Peyer's patch (tissue), 4 donors: ENCODE results near the gene HLA-G. TPM values are rescaled to one million over a fixed set of nuclear protein-coding genes. Genes with fewer than 3 reads are reported as not detected.
A peak's percentile ranks its signal among the peaks of the same experiment; 100 is the strongest.

Experiments
- DNase-seq, 3 donors: peaks; one replicate each; pipeline ENCODE4 v3.0.0-alpha.2; 2017 to 2019
- H3K27ac ChIP-seq, 4 donors: fragments of 200-600 bp; sonication (generic); one replicate each; pipeline ENCODE4 v1.5.1; 2016 to 2019
- H3K27me3 ChIP-seq, 2 donors: fragments of 200-600 bp; sonication (generic); one replicate each; pipeline ENCODE4 v1.5.1; 2019
- H3K36me3 ChIP-seq, 3 donors: fragments of 200-600 bp; sonication (generic); one replicate each; pipeline ENCODE4 v1.5.1; 2016 to 2019
- H3K4me1 ChIP-seq, 4 donors: fragments of 200-600 bp; sonication (generic); one replicate each; pipeline ENCODE4 v1.5.1; 2016 to 2019
- H3K4me3 ChIP-seq, 4 donors: fragments of 200-600 bp; sonication (generic); 1 replicate in 3 of 4; 2 replicates in 1 of 4; pipeline ENCODE4 v1.5.1; 2016 to 2019; ENCODE audit warnings: mild to moderate bottlenecking in 1 of 4
- H3K9me3 ChIP-seq, 4 donors: fragments of 200-600 bp; sonication (generic); one replicate each; pipeline ENCODE4 v1.5.1; 2016 to 2019; ENCODE audit warnings: mild to moderate bottlenecking in 1 of 4
- CTCF ChIP-seq, 6 experiments: fragments of 450-650 bp in 4 of 6; fragments of 200-600 bp in 2 of 6; sonication (generic) in 1 of 6; IDR thresholded peaks; one replicate each; pipeline ENCODE4 v1.5.1; 2017 to 2019; ENCODE audit warnings: antibody characterized with exemption in 6 of 6, mild to moderate bottlenecking in 3 of 6, moderate library complexity in 1 of 6
- POLR2A ChIP-seq, 2 donors: fragments of 450-650 bp; IDR thresholded peaks; one replicate each; pipeline ENCODE4 v1.5.1; 2017; ENCODE audit warnings: antibody characterized with exemption in 2 of 2, mild to moderate bottlenecking in 2 of 2, moderate library complexity in 2 of 2
- total RNA-seq, 4 donors: library from RNA; depleted of rRNA; stranded (reverse); fragments of >200 nt; gene quantifications; one replicate each; pipeline ENCODE4 v1.1.0, GENCODE V29; 2016

HLA-G gene
- total RNA-seq, 4 donors from 2014 or later, result 0.67 TPM; not detected in 3

- H3K36me3 ChIP-seq, result no peaks in the 10 kb centered on the region
- H3K27me3 ChIP-seq, result peaks cover 0 to 5% of the 10 kb centered on the region in 2 donors
- no peak for TF ChIP-seq CTCF (IDR thresholded peaks at IDR 0.05)
- no peak for TF ChIP-seq POLR2A (IDR thresholded peaks at IDR 0.05)
- peaks cover 0 to 10% (median 0%) of the 10 kb centered on the region in 4 donors for H3K4me1 ChIP-seq
- no peak for DNase-seq
- no peak overlapping the region for H3K27ac ChIP-seq
- no peak overlapping the region for H3K4me3 ChIP-seq
- H3K9me3 ChIP-seq, result no peaks in the 10 kb centered on the region
Observed at GRCh38 chr6:29830409-29830808, 2.8 kb downstream of the HLA-G start.

GRCh38 chr6:29831776-29832175, 4.2 kb downstream of the HLA-G start:
- DNase-seq, result no peak
- Histone ChIP-seq H3K27ac (no peak overlapping the region), H3K4me3 (no peak overlapping the region), H3K9me3 (no peaks in the 10 kb centered on the region), H3K27me3 (peaks cover 0 to 5% of the 10 kb centered on the region in 2 donors), H3K4me1 (peaks cover 0 to 10% (median 0%) of the 10 kb centered on the region in 4 donors), H3K36me3 (no peaks in the 10 kb centered on the region)
- TF ChIP-seq POLR2A (IDR thresholded peaks at IDR 0.05), result no peak

- DNase-seq, result peak; percentile 21 to 73 (median 56)
- Histone ChIP-seq H3K27ac (no peak overlapping the region), H3K4me3 (no peak overlapping the region), H3K9me3 (no peaks in the 10 kb centered on the region), H3K27me3 (no peaks in the 10 kb centered on the region), H3K36me3 (no peaks in the 10 kb centered on the region), H3K4me1 (no peaks in the 10 kb centered on the region)
- TF ChIP-seq CTCF (IDR thresholded peaks at IDR 0.05) (peak in 5 of 6 experiments; percentile 40 to 87 (median 65)), POLR2A (IDR thresholded peaks at IDR 0.05) (no peak)
Observed at GRCh38 chr6:29834564-29835436, 7.2 kb downstream of the HLA-G start.

GRCh38 chr6:29839917-29840316, 12.3 kb downstream of the HLA-G start:
- Histone ChIP-seq H3K36me3 (no peaks in the 10 kb centered on the region), H3K4me1 (no peaks in the 10 kb centered on the region), H3K4me3 (no peak overlapping the region), H3K27me3 (no peaks in the 10 kb centered on the region), H3K9me3 (peaks cover 0 to 5% (median 0%) of the 10 kb centered on the region in 4 donors), H3K27ac (no peak overlapping the region)
- no peak for DNase-seq
- no peak for TF ChIP-seq POLR2A (IDR thresholded peaks at IDR 0.05)
- no peak for TF ChIP-seq CTCF (IDR thresholded peaks at IDR 0.05)

- TF ChIP-seq POLR2A (IDR thresholded peaks at IDR 0.05) (no peak), CTCF (IDR thresholded peaks at IDR 0.05) (no peak)
- Histone ChIP-seq H3K4me1 (no peaks in the 10 kb centered on the region), H3K4me3 (no peak overlapping the region), H3K27me3 (no peaks in the 10 kb centered on the region), H3K36me3 (no peaks in the 10 kb centered on the region), H3K9me3 (peaks cover 0 to 5% (median 0%) of the 10 kb centered on the region in 4 donors), H3K27ac (no peak overlapping the region)
- DNase-seq, result no peak
Observed at GRCh38 chr6:29841030-29841429, 13.4 kb downstream of the HLA-G start.

GRCh38 chr6:29845405-29846006, 17.9 kb downstream of the HLA-G start:
- Histone ChIP-seq H3K36me3 (no peaks in the 10 kb centered on the region), H3K9me3 (peaks cover 0 to 5% (median 0%) of the 10 kb centered on the region in 4 donors), H3K27me3 (peaks cover 0 to 4% of the 10 kb centered on the region in 2 donors), H3K4me1 (peaks cover 0 to 6% (median 0%) of the 10 kb centered on the region in 4 donors), H3K4me3 (no peak overlapping the region), H3K27ac (peak overlapping the region in 1 of 4 donors; percentile 48)
- TF ChIP-seq POLR2A (IDR thresholded peaks at IDR 0.05) (no peak), CTCF (IDR thresholded peaks at IDR 0.05) (no peak)
- peak in 1 of 3 donors; percentile 77 for DNase-seq
